ACHN (cell line): Measurements from ENCODE around the gene RPRD1B.

ENCODE experiments used
- DNase-seq: peaks from one replicate; pipeline ENCODE4 v3.0.0-alpha.2; 2015
- in situ Hi-C: cut with HindIII; loops from 2 replicates; pipeline ENCODE4 v1.10.0; 2017; ENCODE audit warnings: low sequenced_read_pairs, low pct_ligation_motif_present, low pct_unique_long_range_greater_than_20kb

RPRD1B gene, protein sequence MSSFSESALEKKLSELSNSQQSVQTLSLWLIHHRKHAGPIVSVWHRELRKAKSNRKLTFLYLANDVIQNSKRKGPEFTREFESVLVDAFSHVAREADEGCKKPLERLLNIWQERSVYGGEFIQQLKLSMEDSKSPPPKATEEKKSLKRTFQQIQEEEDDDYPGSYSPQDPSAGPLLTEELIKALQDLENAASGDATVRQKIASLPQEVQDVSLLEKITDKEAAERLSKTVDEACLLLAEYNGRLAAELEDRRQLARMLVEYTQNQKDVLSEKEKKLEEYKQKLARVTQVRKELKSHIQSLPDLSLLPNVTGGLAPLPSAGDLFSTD

GRCh38 chr20:38033330-38034107, at the start of gene RPRD1B, which contains the start of gene TTI1:
Gene RPRD1B (plus strand): TSS chr20:38033746. CDS start chr20:38033948, 202 bp downstream.
Gene TTI1 (minus strand): TSS chr20:38033456. CDS start chr20:38013816, 19,640 bp downstream.
- in situ Hi-C loops: no loop called here
- DNase-seq: peak; percentile 87

- DNase-seq: no peak
- in situ Hi-C loops: no loop called here
Observed at GRCh38 chr20:37984018-37984785, 49.3 kb upstream of the RPRD1B start.

- in situ Hi-C loops: no loop called here
- DNase-seq: no peak
Observed at GRCh38 chr20:37986044-37986858, 47.3 kb upstream of the RPRD1B start.

- no peak for DNase-seq
- in situ Hi-C loops: no loop called here
Observed at GRCh38 chr20:37986873-37987601, 46.5 kb upstream of the RPRD1B start.

GRCh38 chr20:37987602-37988290, 45.8 kb upstream of the RPRD1B start:
- in situ Hi-C loops: no loop called here
- no peak for DNase-seq

DNA sequence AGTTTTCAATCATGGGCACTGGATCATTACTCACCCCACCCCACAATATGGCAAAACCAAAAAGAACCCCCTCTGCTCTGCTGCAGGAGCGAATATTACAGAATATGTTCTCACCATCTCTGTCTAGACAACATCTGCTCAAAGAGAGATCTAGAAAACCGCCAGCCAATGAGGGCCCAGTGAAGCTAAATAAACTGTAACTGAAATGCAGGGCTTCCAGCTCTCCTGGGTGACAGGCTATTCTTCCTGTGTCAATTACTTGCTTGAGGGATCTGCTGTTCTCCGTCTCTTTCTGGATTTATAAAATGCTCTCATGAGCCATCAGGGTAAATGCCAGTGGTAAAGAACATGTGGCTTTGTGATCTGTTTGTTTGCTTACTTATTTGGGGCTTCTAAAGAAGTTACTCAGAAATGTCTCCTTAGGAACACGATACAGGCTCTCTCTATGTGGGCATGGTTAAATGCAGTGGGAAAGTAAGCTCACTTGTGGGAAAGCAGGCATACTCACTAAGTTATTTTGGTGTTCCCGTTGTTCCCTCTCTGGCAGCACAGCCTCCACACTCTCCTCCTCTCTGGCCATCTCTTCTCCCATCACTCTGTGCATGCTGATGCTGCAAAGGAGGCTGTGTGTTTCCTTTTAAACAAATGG, 45.1 kb upstream of the RPRD1B start:
- in situ Hi-C loops: no loop called here
- no peak for DNase-seq

- DNase-seq: no peak
- in situ Hi-C loops: no loop called here
Observed at GRCh38 chr20:37989601-37990295, 43.8 kb upstream of the RPRD1B start.

- in situ Hi-C loops: no loop called here
- peak; percentile 60 for DNase-seq
Observed at GRCh38 chr20:37990571-37991151, 42.9 kb upstream of the RPRD1B start.

GRCh38 chr20:37991157-37991866, 42.2 kb upstream of the RPRD1B start:
- in situ Hi-C loops: no loop called here
- no peak for DNase-seq

DNA sequence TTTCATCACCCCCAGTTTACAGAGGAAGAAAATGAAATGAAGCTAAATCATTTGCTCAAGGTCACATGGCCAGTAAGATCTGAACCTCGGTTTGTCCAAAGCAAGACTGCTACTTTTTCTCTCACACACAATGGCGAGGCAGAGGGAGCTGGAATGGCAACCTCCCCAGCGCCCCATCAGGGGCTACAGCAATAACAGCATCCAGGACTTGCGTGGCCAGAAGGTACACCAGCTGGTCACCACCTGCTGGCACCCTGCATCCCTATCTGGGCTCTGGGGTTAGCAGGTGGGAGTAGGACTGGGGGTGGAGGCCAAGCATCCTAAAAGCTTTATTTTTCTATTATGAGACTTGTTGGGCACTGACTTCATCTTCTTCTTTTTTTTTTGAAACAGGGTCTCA, 41.6 kb upstream of the RPRD1B start:
- in situ Hi-C loops: no loop called here
- no peak for DNase-seq

- peak; percentile 19 for DNase-seq
- in situ Hi-C loops: no loop called here
Observed at GRCh38 chr20:37992802-37993409, 40.6 kb upstream of the RPRD1B start.

DNA sequence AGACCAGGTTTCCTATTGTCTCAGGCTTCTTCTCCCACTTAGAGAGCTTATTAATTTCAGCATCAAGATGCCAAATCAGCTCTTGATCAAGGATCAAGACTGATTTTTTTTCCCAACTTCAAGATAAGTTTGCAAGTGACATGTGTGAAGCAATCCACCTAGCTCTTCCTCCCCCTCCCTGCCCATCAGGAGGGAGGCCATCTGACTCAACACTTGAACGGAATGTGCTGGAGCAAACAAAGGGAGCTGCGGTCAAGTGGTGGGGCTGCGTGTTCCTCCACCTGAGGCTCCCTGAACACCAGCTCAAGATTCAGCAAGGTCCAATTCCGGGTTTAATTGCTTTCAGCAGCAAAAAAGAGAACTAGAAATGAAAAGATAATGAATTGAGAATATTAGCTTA, 39.0 kb upstream of the RPRD1B start:
- in situ Hi-C loops: no loop called here
- DNase-seq: peak; percentile 53

GRCh38 chr20:37995856-37996605, 37.5 kb upstream of the RPRD1B start:
- in situ Hi-C loops: no loop called here
- DNase-seq: no peak

- in situ Hi-C loops: no loop called here
Observed at GRCh38 chr20:37997516-37997915, 36.0 kb upstream of the RPRD1B start.

More at GRCh38 chr20:37997516-37997915, 36.0 kb upstream of the RPRD1B start:
- DNase-seq: no peak
